ENCODE measurements around the gene GJB2.

The GJB2 gene

DNA sequence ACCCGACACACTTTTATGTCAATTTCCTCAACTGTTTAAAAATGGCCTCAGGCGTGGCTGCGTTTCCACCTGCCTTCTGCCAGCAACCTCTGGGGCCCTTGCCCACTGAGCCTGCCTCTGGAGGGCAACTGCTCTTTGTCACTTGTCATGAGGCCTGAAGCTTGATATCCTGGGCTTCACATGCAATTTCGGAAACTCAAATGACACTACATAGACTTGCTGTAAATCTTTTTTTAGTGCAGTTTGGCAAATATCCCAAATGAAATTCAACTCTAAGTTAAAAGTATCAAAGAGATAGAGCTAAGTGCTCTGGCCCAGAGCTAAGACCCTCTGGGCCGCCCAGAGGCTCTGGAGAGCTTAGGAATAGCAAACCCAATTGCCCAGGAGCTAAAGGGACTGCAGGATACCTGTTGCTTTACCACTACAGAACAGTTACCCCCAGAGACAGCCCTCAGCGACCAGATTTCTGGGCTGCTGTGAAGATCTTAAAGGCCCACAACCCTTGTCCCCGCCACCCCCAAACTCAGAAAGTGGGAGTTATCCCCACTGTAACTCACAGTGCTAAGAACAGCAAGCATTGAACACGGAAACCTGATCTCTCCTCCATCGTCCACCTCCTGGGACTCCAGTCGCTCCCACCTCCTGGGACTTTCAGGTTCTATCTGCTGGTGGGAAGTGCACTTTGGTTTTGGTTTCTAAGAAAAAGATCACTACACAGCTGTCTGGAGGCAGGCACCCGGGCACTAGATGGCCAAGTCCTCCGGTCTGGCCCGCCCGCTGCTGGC is 51.3 kb downstream of the GJB2 start:
- no peak for DNase-seq

DNA sequence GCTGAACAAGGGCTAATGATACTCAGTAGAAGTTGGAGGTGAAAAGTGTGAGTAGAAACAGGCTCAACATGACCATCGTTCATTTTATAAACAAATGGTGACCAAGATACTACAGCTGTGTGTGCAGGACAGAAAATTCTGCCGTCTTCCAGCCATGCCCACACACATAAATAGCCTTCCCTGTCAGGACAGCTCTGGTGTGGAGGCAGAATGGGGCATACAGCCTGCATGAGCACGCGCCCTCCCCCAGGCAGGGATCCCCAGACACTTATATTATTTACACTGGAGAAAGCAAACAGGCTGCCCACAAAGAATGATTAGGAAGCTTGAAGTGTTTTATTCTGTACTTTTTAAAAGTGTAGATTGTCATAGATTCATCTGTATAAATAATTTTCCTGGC is 52.3 kb downstream of the GJB2 start:
- no peak for DNase-seq

DNA sequence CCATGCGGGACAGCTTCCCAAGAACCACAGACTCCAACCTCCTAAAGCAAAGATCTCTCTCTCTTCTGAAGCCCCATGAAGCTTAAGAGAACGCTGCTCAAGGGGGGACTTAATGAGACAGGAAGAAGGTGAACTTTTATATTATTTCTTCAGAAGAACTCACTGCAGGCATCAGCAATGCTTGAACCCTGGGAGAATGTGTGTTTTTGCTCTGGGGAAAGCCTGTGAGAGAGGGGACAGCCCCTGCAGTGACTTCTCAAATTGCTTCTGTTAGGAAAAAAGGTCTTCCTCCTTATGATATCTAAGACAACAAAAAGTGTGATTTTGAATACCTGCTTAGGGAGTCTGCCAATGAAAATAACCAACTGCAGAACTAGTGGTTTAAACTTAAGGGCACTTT is 54.9 kb downstream of the GJB2 start:
- DNase-seq = no peak

Data from activated CD4-positive, alpha-beta T cell treated with anti-CD3 and anti-CD28 coated beads, Interleukin-2, amount 50 U/mL, for 48 hours (primary cell).